WERI-Rb-1 (cell line): ENCODE data around the gene LHX2.

Experiments used
- DNase-seq: peaks from one replicate; pipeline ENCODE4 v3.0.0-alpha.2; 2020
- H3K27ac ChIP-seq: fragments of 250-450 bp; sonication (Bioruptor Pico); 2 replicates; pipeline ENCODE4 v1.5.1; 2020; ENCODE audit warnings: mild to moderate bottlenecking, moderate library complexity
- H3K27me3 ChIP-seq: fragments of 250-450 bp; sonication (Bioruptor Pico); 2 replicates; pipeline ENCODE4 v1.5.1; 2021; ENCODE audit warnings: mild to moderate bottlenecking, low read depth, moderate library complexity; ENCODE audit not compliant: insufficient read depth, severe bottlenecking
- H3K36me3 ChIP-seq: fragments of 250-450 bp; sonication (Bioruptor Pico); 2 replicates; pipeline ENCODE4 v1.5.1; 2020; ENCODE audit warnings: mild to moderate bottlenecking, moderate library complexity
- H3K4me3 ChIP-seq: 2 replicates; pipeline ENCODE4 v1.5.1; 2011; ENCODE audit warnings: low read depth, mild to moderate bottlenecking, control low read depth, low read length
- H3K9me3 ChIP-seq: fragments of 250-450 bp; sonication (Bioruptor Pico); 2 replicates; pipeline ENCODE4 v1.5.1; 2021; ENCODE audit warnings: mild to moderate bottlenecking, moderate library complexity; ENCODE audit not compliant: severe bottlenecking
- CTCF ChIP-seq: IDR thresholded peaks from 2 replicates; pipeline ENCODE4 v1.5.1; 2011; ENCODE audit warnings: low read depth, mild to moderate bottlenecking, control low read depth, inconsistent platforms, low read length

LHX2 gene

DNA sequence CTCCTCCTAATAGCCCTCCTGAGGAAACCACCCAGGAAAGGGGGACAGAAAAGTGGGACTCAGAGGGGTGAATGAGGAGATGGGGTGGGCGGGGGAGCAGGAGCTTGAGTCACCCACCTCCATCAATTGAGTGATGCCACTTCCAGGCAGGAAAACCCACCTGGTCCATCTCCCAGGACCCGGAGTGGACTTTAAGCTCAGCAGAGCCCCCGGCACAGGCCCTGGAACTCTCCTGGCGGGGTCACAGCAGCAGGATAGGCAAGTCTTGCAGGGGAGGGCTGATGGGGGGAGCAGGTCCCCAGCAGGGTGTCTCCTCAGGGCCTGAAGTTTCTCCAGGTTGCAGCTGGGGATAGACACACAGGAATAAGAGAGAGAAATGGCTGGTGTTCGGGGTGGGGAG, 40.8 kb downstream of the LHX2 start:
- Histone ChIP-seq H3K36me3 (no peaks in the 10 kb centered on the region), H3K4me3 (no peak overlapping the region), H3K9me3 (peaks cover 5% of the 10 kb centered on the region), H3K27ac (no peak overlapping the region), H3K27me3 (no peaks in the 10 kb centered on the region)
- TF ChIP-seq CTCF: no peak
- DNase-seq: no peak

- no peaks in the 10 kb centered on the region for H3K27me3 ChIP-seq
- H3K9me3 ChIP-seq: peaks cover 5% of the 10 kb centered on the region
- no peaks in the 10 kb centered on the region for H3K36me3 ChIP-seq
- no peak for TF ChIP-seq CTCF
- no peak for DNase-seq
- no peak overlapping the region for H3K4me3 ChIP-seq
- H3K27ac ChIP-seq: no peak overlapping the region
These were observed 43.1 kb downstream of the LHX2 start for GRCh38 chr9:124054582-124055227.

GRCh38 chr9:124060844-124061605, 49.5 kb downstream of the LHX2 start:
- Histone ChIP-seq H3K27me3 (no peaks in the 10 kb centered on the region), H3K9me3 (no peaks in the 10 kb centered on the region), H3K36me3 (no peaks in the 10 kb centered on the region), H3K27ac (no peak overlapping the region), H3K4me3 (no peak overlapping the region)
- no peak for TF ChIP-seq CTCF
- no peak for DNase-seq

GRCh38 chr9:124062172-124062571, 50.6 kb downstream of the LHX2 start:
- no peak for DNase-seq

GRCh38 chr9:124066783-124067577, 55.4 kb downstream of the LHX2 start:
- TF ChIP-seq CTCF: no peak
- Histone ChIP-seq H3K27ac (no peak overlapping the region), H3K36me3 (no peaks in the 10 kb centered on the region), H3K27me3 (no peaks in the 10 kb centered on the region), H3K9me3 (peaks cover 2% of the 10 kb centered on the region), H3K4me3 (no peak overlapping the region)
- DNase-seq: no peak

More at GRCh38 chr9:124062172-124062571, 50.6 kb downstream of the LHX2 start:
- Histone ChIP-seq H3K27me3 (no peaks in the 10 kb centered on the region), H3K9me3 (no peaks in the 10 kb centered on the region), H3K36me3 (no peaks in the 10 kb centered on the region), H3K27ac (no peak overlapping the region), H3K4me3 (no peak overlapping the region)
- TF ChIP-seq CTCF: peak; percentile 43; the same call in 1 of the 2 replicates
